Vagina (tissue), 2 donors: ENCODE results near the gene DIPK1B. TPM values are rescaled to one million over a fixed set of nuclear protein-coding genes. Genes with fewer than 3 reads are reported as not detected.
"Not testable (repeated sequence)": the region's sequence is repeated elsewhere in the genome, so short reads cannot be mapped to it uniquely, and the experiment has no call there.

ENCODE experiments used
- DNase-seq, 2 donors: peaks; one replicate each; pipeline ENCODE4 v3.0.0-alpha.2; 2017; ENCODE audit errors: extremely low spot score in 2 of 2
- H3K27ac ChIP-seq: fragments of 200-600 bp; sonication (generic); one replicate; pipeline ENCODE4 v1.5.1; 2019
- H3K27me3 ChIP-seq: fragments of 200-600 bp; sonication (generic); one replicate; pipeline ENCODE4 v1.5.1; 2019
- H3K36me3 ChIP-seq, 2 donors: fragments of 200-600 bp; sonication (generic); one replicate each; pipeline ENCODE4 v1.5.1; 2017 to 2019
- H3K4me1 ChIP-seq: fragments of 200-600 bp; sonication (generic); one replicate; pipeline ENCODE4 v1.5.1; 2019
- H3K4me3 ChIP-seq, 2 donors: fragments of 200-600 bp; sonication (generic); 1 replicate in 1 of 2; 2 replicates in 1 of 2; pipeline ENCODE4 v1.5.1; 2016 to 2019
- H3K9me3 ChIP-seq: fragments of 200-600 bp; sonication (generic); one replicate; pipeline ENCODE4 v1.5.1; 2019
- POLR2A ChIP-seq, 2 donors: fragments of 450-650 bp; IDR thresholded peaks; one replicate each; pipeline ENCODE4 v1.6.1; 2017; ENCODE audit warnings: antibody characterized with exemption in 2 of 2, mild to moderate bottlenecking in 2 of 2, moderate library complexity in 2 of 2
- POLR2AphosphoS5 ChIP-seq, 2 donors: sonication (generic); formaldehyde crosslinking; IDR thresholded peaks; one replicate each; pipeline ENCODE4 v1.9.0; 2017; ENCODE audit warnings: antibody characterized with exemption in 2 of 2, mild to moderate bottlenecking in 2 of 2, low read depth in 1 of 2; ENCODE audit not compliant: insufficient read depth in 1 of 2
- intact Hi-C: fragments of 100-400 bp; cut with DNase I; formaldehyde crosslinking; loops from one replicate; pipeline ENCODE4 v1.15.1; 2023
- total RNA-seq: library from RNA; depleted of rRNA; stranded (reverse); fragments of >200 nt; gene quantifications from one replicate; pipeline ENCODE4 v1.2.3, GENCODE V29; 2016
- TF ChIP-seq, protein P1 (sequence below), 3 experiments: fragments of 450-650 bp in 2 of 3; fragments of 200-600 bp in 1 of 3; sonication (generic) in 1 of 3; IDR thresholded peaks; one replicate each; pipeline ENCODE4 v1.5.1; 2017 to 2019; ENCODE audit warnings: antibody characterized with exemption in 3 of 3, mild to moderate bottlenecking in 2 of 3, moderate library complexity in 2 of 3

DIPK1B gene
- total RNA-seq, 1 donor from 2014 or later = 11.5 TPM

DNA sequence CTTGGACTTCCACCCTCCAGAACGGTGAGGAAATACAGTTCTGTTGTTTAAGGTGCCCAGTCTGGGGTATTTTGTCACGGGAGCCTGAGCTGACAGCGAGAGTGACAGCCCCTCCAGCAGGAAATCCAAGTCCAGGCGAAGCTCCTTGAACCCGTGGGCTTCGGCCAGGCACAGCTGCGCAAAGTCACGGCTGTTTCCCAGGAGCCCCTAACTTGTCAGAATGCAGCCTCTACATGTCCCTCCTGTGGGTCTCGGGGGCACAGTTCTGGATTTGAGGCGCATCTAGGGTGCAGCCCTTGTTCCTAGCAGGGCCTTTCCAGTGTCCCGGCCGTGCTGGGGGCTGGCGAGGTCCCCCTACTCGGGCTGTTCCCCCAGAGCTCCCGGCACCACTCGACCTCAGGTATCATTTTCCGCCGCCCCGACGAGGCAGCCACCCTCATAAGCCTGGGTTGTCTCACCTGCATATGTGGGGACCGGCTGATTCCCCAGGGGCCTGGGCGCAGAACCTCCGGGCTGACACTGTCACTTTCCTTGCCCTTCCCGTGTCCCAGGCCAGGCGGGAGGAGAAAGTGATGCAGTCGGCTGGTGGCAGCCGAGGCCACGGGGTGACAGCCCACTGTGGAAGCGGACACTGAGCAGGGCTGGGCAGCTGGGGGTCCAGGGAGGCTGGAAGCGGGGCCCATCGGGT lies 41.1 kb downstream of the DIPK1B start:
- TF ChIP-seq POLR2AphosphoS5 (IDR thresholded peaks at IDR 0.05; ENCODE audit: insufficient read depth in 1 of 2, low read depth in 1 of 2) = no peak
- TF ChIP-seq, protein P1, sequence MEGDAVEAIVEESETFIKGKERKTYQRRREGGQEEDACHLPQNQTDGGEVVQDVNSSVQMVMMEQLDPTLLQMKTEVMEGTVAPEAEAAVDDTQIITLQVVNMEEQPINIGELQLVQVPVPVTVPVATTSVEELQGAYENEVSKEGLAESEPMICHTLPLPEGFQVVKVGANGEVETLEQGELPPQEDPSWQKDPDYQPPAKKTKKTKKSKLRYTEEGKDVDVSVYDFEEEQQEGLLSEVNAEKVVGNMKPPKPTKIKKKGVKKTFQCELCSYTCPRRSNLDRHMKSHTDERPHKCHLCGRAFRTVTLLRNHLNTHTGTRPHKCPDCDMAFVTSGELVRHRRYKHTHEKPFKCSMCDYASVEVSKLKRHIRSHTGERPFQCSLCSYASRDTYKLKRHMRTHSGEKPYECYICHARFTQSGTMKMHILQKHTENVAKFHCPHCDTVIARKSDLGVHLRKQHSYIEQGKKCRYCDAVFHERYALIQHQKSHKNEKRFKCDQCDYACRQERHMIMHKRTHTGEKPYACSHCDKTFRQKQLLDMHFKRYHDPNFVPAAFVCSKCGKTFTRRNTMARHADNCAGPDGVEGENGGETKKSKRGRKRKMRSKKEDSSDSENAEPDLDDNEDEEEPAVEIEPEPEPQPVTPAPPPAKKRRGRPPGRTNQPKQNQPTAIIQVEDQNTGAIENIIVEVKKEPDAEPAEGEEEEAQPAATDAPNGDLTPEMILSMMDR (IDR thresholded peaks at IDR 0.05) = no peak
- no peak for TF ChIP-seq POLR2A (IDR thresholded peaks at IDR 0.05)
- Histone ChIP-seq H3K27me3 (no peaks in the 10 kb centered on the region), H3K4me1 (no peaks in the 10 kb centered on the region), H3K36me3 (no peaks in the 10 kb centered on the region), H3K27ac (no peak overlapping the region), H3K4me3 (no peak overlapping the region), H3K9me3 (peaks cover 6% of the 10 kb centered on the region)
- no peak for DNase-seq
- intact Hi-C loops = no loop called here

GRCh38 chr9:136754059-136754572 lies 41.7 kb downstream of the DIPK1B start:
- no peak for DNase-seq
- TF ChIP-seq POLR2A (IDR thresholded peaks at IDR 0.05) (no peak), POLR2AphosphoS5 (IDR thresholded peaks at IDR 0.05; ENCODE audit: insufficient read depth in 1 of 2, low read depth in 1 of 2) (no peak)
- TF ChIP-seq, protein P1 (IDR thresholded peaks at IDR 0.05) = no peak
- Histone ChIP-seq H3K27ac (no peak overlapping the region), H3K9me3 (peaks cover 6% of the 10 kb centered on the region), H3K36me3 (no peaks in the 10 kb centered on the region), H3K4me1 (no peaks in the 10 kb centered on the region), H3K27me3 (no peaks in the 10 kb centered on the region), H3K4me3 (no peak overlapping the region)
- intact Hi-C loops = no loop called here

DNA sequence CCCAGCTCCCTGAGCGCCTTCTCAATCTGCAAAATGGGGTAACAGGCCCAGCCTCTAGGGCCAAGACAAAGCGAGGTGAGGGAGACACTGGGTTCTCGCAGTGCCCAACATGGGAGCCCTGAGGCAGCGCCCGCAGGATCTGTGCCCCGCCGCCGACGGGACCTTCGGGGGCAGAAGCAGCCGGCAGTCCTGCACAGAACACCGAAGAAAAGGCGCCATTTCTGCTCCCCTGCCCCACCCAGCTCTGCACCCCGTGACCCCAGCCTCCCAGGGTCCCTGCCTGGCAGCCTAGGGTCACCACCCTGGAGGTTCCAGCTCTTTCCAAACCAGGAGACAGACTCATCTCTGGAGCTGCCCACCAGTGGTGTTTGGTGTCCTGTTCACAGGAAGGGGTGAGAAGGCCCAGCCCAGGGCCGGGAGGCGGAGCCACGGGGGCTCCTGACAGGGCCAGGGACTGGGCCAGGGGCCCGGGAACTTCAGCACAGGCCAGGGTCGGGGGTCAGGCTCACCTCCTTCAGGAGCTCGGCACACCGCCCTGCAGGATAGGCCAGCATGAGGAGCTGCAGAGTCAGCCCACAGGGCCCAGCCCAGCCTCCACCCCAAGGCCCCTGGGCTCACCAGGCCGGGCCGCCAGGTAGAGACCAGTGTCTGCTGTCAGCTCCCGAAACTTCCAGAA lies 42.4 kb downstream of the DIPK1B start:
- Histone ChIP-seq H3K4me3 (no peak overlapping the region), H3K27me3 (no peaks in the 10 kb centered on the region), H3K36me3 (no peaks in the 10 kb centered on the region), H3K4me1 (no peaks in the 10 kb centered on the region), H3K27ac (no peak overlapping the region), H3K9me3 (peaks cover 6% of the 10 kb centered on the region)
- no peak for DNase-seq
- intact Hi-C loops = no loop called here
- no peak for TF ChIP-seq POLR2AphosphoS5 (IDR thresholded peaks at IDR 0.05; ENCODE audit: insufficient read depth in 1 of 2, low read depth in 1 of 2)
- TF ChIP-seq, protein P1 (IDR thresholded peaks at IDR 0.05) = no peak
- TF ChIP-seq POLR2A (IDR thresholded peaks at IDR 0.05) = no peak

- H3K27ac ChIP-seq, H3K4me3 ChIP-seq, H3K9me3 ChIP-seq, H3K4me1 ChIP-seq, H3K36me3 ChIP-seq, intact Hi-C loops, DNase-seq, H3K27me3 ChIP-seq: not testable (repeated sequence)
Observed at GRCh38 chr9:136755302-136756133, 43.1 kb downstream of the DIPK1B start.

GRCh38 chr9:136756134-136756438 lies 43.7 kb downstream of the DIPK1B start:
- H3K9me3 ChIP-seq = peaks cover 6% of the 10 kb centered on the region
- H3K4me1 ChIP-seq = no peaks in the 10 kb centered on the region
- intact Hi-C loops = no loop called here
- no peak overlapping the region for H3K4me3 ChIP-seq
- no peaks in the 10 kb centered on the region for H3K27me3 ChIP-seq
- DNase-seq = no peak
- TF ChIP-seq, protein P1 (IDR thresholded peaks at IDR 0.05) = no peak
- TF ChIP-seq POLR2AphosphoS5 (IDR thresholded peaks at IDR 0.05; ENCODE audit: insufficient read depth in 1 of 2, low read depth in 1 of 2) (no peak), POLR2A (IDR thresholded peaks at IDR 0.05) (no peak)
- H3K36me3 ChIP-seq = no peaks in the 10 kb centered on the region
- H3K27ac ChIP-seq = no peak overlapping the region
